HG03196 (cell line): Measurements from ENCODE around the gene RET.
A peak's percentile ranks its signal among the peaks of the same experiment; 100 is the strongest.

Experiments
- ATAC-seq: cut with Tn5 transposase; IDR thresholded peaks from one replicate; pipeline ENCODE4 v1.9.1; 2021; ENCODE audit not compliant: unreplicated experiment

The RET gene

GRCh38 chr10:43118631-43119415 lies 42.0 kb downstream of the RET start:
- ATAC-seq: no peak

DNA sequence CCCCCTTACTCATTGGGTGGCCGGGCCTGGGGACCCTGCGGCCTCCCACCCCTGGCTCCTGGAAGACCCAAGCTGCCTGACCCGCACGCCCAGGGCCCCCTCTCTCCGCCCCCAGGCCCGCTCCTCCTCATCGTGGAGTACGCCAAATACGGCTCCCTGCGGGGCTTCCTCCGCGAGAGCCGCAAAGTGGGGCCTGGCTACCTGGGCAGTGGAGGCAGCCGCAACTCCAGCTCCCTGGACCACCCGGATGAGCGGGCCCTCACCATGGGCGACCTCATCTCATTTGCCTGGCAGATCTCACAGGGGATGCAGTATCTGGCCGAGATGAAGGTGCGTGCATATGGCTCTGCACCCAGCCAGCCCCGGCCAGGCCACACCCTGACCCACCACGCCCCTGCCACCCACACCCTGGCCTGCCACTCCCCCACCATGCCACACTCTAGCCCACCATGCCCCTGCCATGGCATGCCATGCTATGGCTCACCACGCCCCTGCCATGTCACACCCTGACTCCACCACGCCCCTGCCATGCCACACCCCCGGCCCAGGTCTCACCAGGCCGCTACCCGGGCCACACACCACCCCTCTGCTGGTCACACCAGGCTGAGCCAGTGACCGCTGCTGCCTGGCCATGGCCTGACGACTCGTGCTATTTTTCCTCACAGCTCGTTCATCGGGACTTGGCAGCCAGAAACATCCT lies 42.7 kb downstream of the RET start:
- no peak for ATAC-seq

DNA sequence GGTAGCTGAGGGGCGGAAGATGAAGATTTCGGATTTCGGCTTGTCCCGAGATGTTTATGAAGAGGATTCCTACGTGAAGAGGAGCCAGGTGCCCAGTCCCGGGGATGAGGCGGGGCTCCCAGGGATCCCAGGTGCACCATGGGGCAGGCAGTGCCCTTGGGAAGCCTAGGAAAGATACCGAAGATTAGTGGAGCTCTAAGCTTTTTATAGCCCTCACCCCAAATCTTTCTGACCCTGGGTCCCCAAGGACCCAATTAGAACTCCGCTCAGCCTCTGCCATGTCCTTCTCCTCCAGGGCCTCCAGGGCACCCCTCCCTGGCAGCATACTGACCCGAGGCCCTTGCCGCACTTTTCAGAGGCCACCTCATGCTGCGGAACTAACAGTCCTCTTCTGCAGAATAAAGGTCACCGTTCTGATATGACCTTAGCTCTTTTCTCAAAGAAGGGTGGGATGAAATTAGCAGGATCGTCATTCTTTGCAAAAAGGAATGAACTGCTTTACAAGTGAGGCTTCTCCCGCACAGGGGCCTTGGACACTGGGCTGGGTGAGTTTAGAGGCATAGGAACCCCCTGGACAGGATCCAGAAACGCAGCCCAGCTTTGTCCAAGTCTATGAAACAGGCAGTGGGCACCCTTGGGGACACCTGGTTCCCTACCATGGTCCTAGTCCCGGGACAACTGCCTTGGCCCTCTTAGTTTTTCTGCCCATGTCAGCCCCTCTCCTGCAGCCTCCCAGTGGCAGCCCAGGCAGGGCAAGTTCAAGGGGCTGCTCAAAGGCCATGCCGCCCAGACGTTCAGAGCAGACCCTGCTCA lies 43.5 kb downstream of the RET start:
- ATAC-seq: no peak

DNA sequence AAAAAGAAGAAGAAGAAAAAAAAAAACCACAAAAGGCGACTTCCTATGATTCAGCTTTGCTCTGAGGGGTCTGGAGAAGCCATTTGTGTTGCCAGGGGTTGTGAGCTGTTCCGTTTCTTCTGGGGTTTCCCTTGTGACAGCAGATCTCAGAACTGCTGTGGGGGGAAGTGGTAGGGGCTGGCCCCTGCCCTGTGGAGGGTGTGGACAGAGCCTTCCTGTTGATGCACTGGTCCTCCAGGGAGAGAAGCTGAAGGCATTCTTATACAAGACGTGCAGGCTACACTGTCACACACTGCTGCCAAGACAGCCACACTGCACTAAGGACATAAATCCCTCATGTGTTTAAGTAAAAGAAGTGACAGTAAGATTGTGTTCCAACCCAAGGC lies 44.1 kb downstream of the RET start:
- peak; percentile 84 for ATAC-seq

DNA sequence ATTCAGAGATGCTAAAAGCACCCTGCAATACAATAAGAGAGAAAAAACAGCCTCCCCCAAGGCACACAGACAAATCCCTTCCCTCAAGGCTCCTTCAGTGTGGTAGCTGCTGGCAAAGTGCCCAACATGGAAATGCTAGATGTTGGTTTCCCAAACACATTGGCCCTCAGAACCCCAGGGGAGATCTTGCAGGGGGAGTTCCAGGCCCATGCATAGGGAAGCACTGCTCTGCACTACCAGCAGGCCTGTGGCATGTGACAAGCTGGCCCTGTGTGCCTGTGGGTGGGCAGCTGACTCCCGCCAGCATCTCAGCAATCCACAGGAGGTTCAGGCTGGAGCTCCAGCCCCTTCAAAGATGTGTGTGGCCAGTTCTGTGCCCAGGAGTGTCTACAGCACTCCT lies 44.6 kb downstream of the RET start:
- no peak for ATAC-seq

DNA sequence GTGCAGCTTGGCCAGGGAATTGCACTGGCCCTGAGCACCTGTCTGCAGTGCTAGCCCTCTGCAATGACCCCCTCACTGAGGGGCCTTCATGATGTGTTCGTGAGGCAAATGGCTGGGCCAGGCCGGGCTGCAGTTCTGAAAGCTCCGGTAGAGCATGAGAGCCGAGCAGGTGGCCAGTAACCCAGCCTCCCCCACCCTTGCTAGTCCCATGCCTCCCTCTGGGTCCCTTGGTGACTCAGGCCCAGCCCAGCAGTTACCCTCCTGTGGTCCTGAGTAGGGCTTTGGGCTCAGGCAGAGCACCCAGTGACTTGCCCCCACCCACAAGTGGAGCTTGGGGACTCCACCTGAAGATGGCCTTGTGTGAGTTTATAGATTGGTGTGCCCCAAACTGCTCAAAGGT lies 45.2 kb downstream of the RET start:
- no peak for ATAC-seq

- ATAC-seq: no peak
Observed at GRCh38 chr10:43122826-43123225, 46.0 kb downstream of the RET start.

DNA sequence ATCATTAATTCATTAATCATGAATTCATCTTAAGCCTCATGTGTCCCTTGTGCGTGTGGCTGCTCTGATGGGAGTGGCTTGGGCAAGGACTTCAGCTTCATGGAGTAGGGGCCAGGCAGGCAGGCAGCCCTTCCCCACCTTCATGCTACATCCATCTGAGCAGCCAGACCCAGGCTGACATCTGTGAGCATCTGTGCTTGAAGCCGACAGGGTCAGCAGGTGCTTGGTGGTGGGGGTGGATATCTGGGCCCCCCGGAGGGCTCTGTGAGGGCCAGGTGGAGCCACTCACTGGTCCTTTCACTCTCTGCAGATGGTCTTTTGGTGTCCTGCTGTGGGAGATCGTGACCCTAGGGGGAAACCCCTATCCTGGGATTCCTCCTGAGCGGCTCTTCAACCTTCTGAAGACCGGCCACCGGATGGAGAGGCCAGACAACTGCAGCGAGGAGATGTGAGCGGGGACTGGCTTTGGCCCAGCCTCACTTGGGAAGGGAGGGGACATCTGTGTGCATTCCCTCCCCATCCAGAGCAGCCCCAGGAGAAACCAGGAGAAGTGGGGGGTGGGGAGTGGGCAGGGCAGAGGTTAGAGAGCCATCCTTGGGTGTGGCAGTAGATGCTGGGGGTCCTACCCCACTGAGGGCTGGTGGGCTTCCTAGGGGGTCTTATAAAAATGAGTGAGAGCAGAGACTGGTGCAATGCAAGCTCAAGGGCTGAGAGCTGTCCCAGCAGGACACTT lies 46.7 kb downstream of the RET start:
- ATAC-seq: no peak

DNA sequence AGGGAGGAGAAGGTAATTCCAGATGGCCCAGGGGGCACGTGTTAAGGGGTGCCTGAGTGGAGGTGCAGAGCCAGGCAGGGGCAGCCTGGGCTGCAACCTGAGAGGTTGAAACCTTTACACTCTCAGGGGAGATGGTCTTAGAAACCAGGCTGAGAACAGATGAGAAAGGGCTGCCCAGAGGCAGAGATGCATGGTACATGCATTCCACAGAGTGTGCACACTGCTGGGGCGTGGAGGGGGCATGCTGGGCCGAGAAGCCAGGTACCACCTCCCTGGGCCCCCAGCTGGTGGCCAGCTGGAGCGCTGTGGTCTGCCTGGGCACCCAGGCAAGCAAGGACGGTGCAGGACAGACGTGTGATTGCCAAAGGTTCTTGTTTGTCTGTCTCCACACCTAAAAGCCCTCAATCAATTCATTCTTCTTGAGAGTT lies 47.2 kb downstream of the RET start:
- no peak for ATAC-seq

DNA sequence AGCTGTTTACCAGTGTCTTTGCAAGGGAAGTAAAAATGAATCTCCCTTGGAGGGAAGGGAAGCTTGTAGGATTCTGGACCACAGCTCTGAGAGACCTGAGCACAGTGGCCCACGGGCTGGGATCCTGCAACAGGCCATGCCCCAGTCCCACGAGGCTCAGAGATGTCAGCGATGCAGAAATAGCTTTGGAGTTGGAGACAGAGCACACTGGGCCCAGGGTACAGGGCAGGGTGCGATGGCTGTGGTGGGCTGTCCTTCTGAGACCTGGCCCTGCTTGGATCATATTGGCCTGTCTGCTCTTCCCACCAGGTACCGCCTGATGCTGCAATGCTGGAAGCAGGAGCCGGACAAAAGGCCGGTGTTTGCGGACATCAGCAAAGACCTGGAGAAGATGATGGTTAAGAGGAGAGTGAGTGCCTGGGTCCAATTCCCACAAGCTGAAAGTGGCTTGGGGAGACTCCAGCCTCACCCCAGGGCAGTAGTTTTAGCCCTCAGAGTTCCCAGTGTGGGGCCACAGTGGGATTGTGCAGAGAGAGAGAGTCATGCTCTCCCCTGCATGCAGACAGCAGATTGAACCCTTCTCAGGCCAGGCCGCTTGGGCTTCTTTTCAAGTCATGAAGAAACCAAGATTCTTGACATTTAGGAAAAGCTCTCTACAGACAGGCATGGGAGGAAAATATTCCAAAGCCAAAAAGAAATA lies 47.9 kb downstream of the RET start:
- no peak for ATAC-seq

DNA sequence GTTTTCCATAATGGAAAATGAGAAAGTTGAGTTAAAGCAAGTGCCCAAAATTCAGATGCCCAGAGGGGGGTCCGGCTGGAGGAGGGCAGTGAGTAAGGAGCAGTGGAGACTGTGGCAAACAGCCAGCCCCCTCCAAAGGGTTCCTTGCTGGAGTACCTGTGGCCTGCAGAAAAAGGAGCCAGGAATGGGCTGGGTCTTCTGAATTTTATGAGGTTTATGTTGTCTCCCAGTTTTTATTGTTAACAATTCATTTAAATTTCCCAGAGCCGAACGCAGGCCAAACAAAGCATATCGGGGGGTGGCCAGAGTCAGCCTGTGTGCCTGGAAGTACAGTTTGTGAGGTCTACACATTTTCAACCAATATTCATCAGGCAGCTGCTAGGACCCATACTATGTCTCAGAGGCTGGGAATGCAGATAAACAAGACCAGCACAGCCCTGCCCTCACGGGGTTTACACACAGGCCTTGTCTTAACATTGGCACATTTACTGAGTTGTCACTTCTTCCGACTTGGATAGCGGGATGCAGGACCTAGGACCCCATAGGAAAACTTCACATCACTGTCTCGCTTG lies 48.5 kb downstream of the RET start:
- no peak for ATAC-seq

DNA sequence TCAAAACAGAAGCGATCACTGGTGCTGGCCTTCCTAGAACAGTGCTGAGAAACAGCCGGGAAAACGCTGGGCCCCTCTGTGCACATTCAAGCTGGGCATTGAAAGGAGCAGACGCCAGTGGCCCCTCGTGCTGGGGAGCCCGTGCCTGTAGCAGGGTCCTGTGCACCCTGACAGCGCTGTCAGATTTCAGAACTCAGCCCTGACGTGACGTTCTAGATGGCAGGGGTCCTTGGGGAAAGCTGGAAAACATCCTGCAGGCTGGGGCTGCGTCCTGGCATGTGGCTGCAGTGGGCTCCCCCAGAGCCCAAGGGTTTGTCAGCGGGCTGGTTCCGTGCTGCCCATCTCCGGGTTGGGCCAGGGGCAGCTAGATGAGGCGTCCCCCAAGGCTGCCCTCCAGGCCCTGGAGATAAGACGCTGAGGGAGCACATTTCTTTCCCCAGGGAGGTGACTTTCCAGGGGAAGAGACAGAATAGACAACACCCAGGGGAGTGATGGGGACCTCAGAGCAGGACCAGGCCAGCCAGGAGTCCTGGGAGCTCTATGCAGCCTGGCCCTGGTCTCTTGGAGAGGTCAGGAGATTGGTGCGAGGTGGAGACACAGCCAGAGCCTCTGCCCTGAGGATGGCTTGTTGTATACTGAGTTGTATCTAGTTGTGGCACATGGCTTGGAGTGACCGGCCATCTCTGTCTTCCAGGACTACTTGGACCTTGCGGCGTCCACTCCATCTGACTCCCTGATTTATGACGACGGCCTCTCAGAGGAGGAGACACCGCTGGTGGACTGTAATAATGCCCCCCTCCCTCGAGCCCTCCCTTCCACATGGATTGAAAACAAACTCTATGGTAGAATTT lies 49.2 kb downstream of the RET start:
- ATAC-seq: no peak

DNA sequence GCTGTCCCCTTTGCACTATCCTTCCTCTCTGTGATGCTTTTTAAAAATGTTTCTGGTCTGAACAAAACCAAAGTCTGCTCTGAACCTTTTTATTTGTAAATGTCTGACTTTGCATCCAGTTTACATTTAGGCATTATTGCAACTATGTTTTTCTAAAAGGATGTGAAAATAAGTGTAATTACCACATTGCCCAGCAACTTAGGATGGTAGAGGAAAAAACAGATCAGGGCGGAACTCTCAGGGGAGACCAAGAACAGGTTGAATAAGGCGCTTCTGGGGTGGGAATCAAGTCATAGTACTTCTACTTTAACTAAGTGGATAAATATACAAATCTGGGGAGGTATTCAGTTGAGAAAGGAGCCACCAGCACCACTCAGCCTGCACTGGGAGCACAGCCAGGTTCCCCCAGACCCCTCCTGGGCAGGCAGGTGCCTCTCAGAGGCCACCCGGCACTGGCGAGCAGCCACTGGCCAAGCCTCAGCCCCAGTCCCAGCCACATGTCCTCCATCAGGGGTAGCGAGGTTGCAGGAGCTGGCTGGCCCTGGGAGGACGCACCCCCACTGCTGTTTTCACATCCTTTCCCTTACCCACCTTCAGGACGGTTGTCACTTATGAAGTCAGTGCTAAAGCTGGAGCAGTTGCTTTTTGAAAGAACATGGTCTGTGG lies 50.0 kb downstream of the RET start:
- ATAC-seq: no peak

GRCh38 chr10:43127442-43127841 lies 50.6 kb downstream of the RET start:
- no peak for ATAC-seq

DNA sequence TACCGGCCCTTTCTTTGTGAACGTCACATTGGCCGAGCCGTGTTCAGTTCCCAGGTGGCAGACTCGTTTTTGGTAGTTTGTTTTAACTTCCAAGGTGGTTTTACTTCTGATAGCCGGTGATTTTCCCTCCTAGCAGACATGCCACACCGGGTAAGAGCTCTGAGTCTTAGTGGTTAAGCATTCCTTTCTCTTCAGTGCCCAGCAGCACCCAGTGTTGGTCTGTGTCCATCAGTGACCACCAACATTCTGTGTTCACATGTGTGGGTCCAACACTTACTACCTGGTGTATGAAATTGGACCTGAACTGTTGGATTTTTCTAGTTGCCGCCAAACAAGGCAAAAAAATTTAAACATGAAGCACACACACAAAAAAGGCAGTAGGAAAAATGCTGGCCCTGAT lies 51.5 kb downstream of the RET start:
- no peak for ATAC-seq

GRCh38 chr10:43128958-43129706 lies 52.3 kb downstream of the RET start:
- peak; percentile 75 for ATAC-seq

- ATAC-seq: no peak
Observed at GRCh38 chr10:43130770-43131171, 53.9 kb downstream of the RET start.

DNA sequence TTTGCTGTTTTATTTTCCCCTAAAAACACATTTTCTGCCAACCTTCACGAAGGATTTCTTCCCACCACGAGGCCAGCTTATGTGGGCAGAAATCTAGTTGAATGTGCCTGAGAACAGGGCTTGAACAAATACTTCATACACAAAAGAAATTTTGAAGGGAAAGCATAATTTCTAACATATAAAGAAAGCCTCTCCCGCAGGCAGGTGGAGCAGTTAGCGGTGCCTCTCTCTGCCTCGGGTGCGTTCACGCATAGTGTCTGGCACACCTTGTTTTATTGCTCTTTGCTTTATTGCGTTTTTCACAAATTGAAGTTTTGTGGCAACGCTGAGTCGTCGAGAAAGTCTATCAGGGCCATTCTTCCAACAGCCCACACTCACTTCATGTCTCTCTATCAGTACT lies 54.4 kb downstream of the RET start:
- no peak for ATAC-seq
